Measurements from ENCODE around the gene KSR2.
"Not testable (repeated sequence)": the region's sequence is repeated elsewhere in the genome, so short reads cannot be mapped to it uniquely, and the experiment has no call there.

The KSR2 gene

DNA sequence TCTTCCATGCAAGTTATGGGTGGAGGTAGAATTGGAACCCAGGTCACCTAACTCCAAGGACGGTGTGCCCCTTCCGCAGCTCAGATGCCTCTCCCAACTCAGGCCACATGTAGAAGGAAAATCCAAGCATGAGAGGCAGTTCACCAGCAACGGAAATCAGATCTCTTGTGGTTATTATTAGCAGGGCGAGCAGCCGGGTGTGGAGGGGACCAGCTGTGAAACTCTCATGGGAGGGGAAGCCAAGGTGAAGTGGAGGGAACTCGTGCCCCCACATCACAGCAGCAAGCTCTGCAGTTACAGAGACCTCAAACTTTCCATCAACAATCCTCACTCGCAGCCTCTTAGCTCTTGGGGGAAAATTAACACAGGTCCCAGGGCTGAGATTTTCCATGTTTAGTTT is 79.7 kb downstream of the KSR2 start:
- no peak for DNase-seq

DNA sequence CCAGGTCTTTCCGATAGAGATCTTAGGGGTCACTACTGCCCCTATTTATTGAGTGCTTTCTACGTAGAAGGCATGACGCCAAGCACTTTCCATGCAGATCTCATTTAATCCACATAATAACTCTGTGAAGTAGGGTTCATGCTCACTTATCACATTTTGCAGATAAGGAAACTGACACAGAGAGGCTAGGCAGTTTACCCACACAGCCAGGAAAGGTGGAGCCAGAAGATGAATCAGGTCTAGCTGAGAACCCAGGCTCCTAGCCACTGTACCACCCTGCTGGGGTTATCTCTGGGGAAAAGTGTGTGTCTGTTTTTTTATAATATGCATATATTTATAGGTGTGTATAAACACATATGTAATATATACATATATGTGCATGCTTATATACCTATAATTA is 83.6 kb downstream of the KSR2 start:
- DNase-seq = no peak

DNA sequence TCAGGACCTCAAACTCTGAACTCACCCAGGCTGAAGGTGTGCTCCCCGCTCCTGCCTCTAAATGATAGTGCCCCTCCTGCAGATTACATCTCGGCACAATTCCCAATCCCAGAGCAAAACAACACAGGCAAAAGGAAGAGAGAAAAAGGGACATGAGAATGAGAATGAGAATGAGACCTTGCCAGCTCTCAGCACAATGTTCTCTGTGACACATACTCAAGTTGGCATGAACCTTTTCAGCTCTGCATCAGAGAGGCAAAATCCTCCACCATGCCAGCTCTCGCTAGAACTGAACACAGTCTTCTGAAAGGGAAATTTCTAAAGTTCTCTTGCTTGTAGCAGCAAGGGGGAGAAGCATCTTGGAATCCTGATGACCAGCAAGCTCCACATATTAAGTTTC is 84.6 kb downstream of the KSR2 start:
- no peak for DNase-seq

DNA sequence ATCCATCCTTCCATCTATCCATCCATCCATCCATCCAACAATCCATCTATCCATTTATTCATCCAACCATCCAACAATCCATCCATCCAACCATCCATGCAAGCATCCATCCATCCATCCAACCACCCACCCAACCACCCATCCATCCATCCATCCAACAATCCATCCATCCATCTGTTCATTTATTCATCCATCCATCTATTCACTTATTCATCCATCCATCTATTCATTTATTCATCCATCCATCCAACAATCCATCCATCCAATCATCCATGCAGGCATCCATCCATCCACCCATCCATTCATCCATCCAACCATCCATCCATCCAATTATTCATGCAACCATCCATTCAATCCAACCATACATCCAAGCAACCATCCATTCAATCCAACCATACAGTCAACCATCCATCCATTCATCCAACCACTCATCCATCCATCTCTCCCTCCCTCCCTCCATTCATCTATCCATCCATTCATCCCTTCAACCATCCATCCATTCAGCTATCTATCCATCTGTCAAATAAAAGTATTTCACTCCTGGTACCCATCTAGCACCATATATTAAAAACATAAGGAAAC is 86.1 kb downstream of the KSR2 start:
- no peak for DNase-seq

DNA sequence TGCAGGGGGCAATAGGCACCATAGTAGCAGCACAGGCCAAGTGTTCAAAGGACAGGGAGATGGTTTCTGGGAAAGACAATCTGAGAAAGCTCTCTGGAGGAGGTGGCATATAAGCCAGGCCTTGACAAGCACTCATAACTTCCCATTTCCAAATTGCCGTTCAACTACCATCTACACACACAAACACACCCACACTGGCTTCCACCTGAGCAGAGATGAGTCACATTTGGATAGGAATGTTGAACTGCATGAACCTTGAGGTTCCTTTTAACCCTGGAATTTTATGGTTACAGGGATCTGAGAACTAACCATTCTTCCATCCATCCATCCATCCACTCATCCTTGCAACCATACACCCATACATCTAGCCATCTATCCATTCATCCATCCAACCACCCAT is 86.6 kb downstream of the KSR2 start:
- DNase-seq = no peak

DNA sequence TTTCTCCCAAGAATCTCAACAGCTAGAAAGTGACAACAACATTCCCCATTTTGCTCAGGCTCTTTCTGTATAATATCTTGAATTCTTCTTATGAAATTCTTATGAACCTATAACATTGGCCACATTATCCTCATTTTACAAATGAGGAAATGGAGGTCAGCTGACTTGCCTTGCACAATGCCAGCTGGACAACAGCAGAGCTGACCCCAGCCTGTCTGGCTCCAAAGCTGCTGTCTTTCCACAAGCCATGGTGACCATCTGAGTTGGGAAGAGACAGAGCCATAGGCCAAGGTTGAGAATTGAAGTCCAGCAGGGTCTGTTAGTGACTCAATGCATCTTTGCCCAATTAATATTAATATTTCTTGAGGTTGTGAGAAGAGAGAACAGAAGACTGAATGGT is 87.3 kb downstream of the KSR2 start:
- DNase-seq = no peak

DNA sequence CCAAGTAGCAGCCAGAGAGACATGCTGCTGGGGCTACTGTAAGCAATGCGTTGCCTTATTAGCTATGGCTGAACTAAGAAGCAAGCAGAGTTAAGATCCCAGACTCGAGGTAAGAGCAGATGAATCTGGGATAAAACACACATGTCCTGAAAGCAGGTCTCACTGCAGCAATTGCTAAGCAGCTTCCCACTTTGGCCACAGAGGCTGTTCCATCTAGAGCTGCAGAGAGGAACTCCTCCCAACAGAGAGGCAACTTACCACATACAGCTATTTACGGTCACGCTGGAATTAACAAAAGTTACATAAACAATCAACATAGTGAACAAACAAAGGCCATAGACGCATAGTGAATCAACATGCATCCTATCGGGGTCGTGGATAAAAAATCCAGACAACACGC is 90.2 kb downstream of the KSR2 start:
- DNase-seq = no peak

DNA sequence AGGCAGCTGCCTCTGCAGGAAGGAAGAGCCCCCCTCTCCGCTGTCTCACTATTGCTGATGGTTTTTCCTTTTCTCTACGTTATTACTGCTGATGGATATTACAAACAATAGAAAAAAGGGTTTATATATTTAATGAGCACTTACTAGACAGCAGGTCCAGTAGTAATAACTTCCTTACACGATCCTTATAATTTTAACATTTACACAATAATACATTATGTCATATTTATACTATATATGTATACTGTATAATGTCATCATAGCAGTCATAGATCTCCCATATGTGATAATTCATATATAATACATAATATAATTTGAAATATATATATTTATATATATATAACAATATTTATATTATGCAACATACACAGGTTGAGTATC is 92.4 kb downstream of the KSR2 start:
- no peak for DNase-seq

DNA sequence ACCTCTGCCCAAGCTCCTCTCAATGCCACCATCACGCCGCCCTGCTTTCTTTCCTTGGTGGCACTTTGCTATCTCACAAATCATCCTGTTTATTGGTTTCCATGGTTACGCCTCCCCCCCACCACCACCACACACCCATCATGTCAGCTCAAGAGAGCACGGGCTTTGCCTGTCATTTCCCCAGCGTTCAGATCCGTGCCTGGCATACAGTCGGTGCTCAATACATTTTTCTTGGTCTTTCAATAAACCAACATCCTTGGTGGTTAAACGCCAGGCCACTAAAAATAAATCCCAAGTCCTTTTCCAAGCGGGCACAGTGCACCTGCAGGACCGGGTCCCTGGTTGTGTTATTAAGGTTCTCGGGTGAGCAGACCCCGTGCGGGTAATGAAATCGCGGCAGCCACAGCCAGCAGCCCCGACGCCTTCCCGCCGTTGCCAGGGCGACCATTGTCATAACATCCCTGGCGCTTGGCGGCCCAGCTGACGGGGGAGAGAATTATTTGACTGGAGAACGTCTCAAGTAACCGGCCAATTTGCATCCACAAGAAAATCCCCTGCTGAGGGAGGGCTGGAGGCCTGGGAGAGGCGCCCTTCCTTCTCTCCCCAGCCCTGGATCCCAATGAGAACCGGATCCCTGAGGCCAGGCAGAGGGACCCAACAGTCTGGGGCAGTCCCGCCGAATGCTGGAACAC is 92.9 kb downstream of the KSR2 start:
- DNase-seq = peak; percentile 38 to 48

DNA sequence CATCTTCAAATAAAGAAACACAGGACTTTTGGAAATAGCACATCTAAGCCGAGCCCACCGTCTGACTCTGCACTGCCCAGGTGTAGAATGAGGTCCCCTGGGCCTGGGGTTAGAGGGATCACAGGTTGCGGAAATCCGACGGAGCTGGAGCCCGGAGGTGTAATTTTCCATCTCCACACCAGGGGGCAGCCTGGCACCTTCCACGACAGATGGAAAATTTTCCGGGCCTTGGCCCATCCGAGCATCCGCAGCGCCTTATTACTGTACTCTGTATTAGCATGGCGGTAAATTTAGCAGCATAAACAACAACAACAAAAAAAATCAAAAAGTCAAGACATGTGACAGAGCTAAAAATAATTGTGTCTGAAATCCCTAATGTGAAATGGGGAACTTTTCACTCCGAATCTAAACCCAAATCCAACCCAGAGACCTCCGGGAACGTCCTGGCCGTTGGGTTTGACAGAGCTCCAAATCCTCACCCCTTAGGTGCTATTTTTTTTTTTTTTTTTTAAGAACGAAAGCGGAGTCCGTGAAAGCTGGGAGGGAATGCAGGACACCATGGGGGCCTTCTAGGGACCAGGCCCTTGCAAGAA is 93.9 kb downstream of the KSR2 start:
- DNase-seq = peak; percentile 78 to 82

DNA sequence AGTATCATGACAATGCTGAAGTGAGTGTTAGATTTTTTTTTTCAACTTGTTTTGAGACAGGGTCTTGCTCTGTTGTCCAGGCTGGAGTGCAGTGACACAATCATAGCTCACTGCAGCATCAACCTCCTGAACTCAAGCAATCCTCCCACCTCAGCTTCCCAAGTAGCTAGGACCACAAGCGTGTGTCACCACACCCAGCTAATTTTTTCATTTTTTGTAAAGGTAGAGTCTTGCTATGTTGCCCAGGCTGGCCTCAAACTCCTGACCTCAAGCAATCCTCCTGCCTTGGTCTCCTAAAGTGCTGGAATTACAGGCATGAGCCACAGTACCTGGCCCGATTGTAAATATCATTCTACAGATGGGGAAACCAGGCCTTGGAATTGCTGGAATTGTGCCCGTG is 94.6 kb downstream of the KSR2 start:
- DNase-seq = not testable (repeated sequence)

DNA sequence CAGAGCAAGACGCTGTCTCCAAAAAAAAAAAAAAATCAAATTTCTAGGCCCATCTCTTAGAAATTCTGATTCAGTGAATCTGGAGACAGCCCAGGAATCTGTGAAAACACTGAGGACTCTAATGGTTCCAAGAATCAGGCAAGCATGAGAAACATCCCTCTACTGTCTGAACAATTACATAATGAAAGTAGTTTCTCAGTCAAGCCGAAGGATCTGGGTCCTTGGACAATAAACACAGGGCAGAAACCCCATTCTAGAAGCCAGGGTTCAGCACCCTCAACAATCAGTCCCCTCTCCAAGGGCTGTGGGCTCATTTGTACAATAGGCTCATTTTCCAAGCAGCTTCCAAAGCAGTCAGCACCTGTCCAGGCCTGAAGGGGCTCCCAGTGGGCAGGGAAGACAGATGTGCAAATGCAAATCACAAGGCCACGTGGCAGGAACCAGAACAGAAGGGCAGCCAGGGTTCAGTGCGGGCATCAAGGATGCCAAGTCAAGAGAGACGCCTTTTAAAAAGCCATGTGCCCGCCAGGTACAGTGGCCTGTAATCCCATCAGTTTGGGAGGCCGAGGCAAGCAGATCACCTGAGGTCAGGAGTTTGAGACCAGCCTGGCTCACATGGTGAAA is 96.1 kb downstream of the KSR2 start:
- DNase-seq = no peak

DNA sequence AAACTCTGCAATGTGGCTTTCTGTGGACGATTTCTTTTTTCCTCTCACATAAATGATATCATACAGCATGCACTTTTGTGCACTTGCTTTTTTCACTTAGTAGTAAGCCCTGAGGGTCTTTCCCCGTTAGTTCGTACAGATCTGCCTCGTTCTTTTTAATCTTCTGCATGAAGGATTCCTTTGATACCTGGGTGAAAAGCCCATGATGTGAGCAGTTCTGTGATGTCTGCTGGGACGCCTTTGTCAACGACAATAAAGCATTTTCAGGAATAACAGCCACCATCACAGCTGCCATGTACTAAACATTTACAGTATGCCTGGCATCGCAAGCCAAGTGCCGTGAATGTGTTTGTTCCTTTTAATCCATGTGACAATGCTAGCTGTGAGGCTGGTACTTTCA is 99.2 kb downstream of the KSR2 start:
- DNase-seq = no peak

DNA sequence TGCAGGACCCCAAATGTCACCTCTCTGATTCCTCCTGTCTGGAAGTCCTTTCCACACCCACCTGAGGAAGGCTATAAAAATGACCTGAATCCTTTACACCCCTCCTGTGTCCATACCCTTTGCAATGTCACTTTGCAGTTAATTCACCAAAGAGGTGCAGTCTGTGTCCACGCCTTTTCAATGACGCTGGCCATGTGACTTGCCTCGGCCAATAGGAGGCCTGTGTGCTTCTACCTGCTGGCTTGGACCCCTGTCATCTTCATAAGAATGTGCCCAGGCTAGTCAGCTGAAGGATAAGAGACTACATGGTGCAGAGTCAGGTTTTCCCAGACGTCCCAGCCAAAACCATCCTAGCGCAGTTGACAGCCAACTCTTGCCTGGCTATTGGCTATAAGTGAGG is 101.4 kb downstream of the KSR2 start:
- DNase-seq = no peak

DNA sequence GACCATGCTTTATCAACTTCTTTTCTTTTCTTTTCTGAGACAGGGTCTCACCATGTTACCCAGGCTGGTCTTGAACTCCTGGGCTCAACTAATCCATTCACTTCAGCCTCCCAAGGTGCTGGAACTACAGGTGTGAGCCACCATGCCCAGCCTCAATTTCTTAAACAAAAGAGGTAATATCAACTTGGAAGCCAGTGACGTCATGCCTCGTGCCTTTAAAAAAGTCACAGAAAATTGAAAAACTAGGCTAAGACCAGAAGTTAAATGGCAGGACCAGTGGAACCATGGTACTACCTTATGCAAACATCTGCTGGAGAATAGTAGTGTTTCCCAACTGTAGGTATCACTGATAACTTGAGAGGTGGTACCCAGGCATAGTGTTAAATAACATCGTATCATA is 103.3 kb downstream of the KSR2 start:
- no peak for DNase-seq

DNA sequence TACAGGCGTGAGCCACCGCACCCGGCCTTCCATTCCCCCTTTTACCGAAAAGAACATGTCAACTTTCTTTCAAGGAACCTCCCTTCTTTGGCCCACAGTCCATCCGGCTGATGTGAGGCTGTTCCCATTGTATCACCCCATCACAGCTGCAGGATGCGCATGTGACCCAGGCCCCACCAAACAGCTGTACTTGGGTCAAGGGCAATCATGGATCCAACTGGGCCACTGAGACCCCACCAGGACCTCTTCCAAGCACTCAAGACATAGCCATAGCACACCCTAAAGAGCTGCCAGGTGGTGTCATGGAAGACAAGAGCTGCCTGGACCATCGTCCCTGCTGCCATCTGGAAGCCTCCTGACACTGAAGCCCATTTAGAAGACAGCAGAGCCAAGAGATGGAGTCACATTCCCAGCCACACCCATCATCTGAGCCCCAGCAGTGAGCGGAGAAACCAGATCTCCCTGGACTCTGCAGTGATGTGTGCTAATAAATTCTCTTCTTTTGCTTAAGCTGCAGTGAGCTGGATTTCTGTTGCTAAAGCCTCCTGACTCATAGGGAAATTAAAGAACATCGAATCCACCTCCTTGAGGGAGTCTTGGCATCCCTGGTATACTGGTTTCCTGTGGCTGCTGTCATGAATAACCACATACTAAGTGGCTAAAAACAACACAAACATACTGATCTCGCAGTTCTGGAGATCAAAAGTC is 105.6 kb downstream of the KSR2 start:
- no peak for DNase-seq

DNA sequence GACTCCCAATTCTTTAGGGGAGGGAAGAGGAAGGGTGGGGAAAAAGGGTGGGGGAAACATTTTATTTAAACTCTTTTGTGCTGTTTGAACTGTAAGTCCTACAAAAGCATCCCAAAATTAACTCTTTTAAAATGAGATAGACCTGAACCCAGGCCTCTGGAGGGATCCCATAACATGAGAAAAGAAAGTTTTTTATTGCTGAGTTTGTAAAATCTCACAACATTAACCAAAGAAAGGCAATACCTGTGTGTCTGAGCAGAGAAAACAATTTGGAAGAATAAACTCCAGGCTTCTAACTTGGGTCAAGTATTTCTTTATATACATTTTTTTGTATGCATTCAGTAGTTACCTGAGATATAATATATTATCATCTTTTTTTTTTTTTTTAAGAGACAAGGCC is 107.1 kb downstream of the KSR2 start:
- no peak for DNase-seq

DNA sequence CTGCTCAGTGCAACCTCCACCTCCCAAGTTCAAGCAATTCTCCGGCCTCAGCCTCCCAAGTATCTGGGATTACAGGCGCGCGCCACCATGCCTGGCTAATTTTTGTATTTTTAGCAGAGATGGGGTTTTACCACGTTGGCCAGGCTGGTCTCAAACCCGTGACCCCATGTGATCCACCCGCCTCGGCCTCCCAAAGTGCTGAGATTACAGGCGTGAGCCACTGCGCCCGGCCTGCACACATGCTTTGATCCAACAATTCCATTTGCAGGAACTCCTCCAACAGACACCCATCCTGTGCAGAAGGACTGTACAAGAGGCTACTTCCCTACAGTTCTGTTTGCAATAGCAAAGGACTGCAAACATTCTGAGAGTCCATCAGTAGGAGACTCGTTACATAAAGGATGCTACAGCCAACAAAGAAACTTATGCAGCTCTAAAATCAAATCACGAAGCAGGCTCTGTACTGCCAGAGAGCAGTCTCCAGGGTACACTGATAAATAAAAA is 108.0 kb downstream of the KSR2 start:
- DNase-seq = not testable (repeated sequence)

DNA sequence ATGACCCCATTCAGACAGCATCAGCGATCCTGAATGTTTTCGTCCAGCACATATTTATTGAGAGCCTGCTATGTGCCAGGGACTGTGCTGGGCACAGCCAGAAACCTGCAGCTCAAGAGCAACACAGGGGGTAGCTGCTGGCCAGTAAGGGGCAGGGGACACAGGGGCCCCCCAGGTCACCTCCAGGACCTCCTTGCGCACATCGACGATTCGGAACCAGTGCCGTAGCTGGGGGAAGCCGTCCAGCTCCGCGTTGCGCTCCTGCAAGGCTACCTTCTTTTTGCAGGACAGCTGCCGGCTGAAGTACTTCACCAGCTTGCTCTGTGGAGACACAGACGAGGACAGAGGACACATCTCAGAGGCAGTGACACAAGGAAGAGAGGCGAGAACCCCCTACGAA is 108.7 kb downstream of the KSR2 start:
- DNase-seq = no peak

DNA sequence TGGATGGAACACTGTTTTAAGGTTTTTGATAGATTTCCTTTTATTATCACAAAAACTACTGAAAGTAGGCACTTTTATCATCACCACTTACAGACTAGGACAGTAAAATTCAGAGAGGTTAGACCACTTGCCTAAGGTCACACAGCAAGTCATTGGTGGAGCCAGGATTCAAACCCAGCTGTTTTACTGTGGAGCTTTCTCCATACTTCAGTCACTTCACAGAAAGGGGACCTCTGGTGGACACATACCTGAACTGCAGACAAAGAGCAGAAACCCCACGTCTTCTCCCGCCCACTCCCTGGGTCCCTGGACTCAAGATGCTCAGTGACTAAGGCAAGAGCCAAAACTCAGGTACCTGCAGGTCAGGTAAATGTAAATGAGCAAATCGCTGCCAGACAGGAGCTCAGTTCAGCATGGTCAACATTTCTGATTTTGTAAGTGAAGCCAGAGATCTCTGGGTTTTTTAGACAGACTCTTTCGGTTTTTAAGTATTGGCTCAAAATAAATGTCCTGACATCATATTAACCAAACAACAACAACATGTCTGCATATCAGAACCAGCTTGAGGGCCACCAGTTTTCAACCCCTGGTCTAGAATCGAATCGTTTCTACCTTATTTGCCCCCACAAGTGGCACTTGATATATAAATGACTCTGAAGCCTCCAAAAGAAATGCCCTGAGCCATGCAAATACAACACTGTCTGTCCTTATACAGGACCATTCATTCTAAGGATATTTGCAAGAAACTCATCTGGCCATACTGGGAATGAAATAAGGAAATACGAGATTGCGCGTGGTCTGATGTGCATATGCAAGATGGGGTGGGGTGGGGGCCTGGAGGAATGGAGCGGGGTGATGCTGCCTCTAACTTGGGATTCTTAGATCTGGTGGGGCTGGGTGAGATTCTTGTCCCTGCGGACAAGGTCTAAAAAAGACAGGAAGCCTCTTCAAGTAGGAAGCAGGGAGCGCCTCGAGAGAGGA is 110.9 kb downstream of the KSR2 start:
- DNase-seq = peak; percentile 64 to 70

DNA sequence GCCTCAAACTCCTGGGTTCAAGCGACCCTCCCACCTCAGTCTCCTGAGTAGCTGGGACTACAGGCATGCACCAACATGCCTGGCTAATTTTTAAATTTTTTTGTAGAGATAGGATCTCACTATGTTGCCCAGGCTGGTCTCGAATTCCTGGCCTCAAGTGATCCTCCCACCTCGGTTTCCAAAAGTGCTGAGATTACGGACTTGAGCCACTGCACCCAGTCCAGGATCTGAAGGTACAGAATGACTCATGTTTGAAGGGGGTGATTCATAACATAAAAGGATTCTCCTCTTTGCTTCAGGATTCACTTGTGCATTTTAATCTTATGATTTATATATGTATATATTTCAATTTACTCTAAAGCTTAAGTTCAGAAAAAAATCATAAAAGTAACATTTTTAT is 111.7 kb downstream of the KSR2 start:
- DNase-seq = not testable (repeated sequence)

DNA sequence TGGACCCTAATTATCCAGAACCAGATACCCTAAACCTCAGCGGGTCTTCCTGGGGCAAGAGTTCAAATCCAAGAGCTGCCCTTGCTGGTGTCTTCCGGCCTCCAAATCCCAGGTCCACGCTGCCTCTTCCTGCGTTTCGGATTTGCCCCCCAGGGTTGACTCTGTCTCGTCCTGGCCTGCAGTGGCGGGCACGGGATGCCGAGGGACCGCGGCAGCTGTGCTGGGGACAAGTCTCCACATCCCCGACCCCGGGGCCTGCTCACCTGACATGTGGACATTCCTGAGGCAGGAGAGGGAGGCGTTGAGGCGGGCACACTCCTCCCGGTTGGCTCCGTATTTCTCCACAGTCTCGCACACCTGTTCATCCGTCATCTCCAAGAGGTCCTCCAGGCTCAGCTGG is 113.6 kb downstream of the KSR2 start:
- DNase-seq = no peak

Data from stimulated activated CD4-positive, alpha-beta T cell treated with anti-CD3 and anti-CD28 coated beads, Interleukin-2, amount 100 ng/mL, for 24 hours (primary cell).